Measurements from ENCODE around the gene SENP8.
"Not testable (repeated sequence)": the region's sequence is repeated elsewhere in the genome, so short reads cannot be mapped to it uniquely, and the experiment has no call there.

The SENP8 gene

GRCh38 chr15:72118017-72118978 is at the start of gene SENP8, which contains the start of gene MYO9A:
SENP8 (plus strand) TSS chr15:72118403; CDS start chr15:72139624, 21,221 bp downstream.
MYO9A (minus strand) TSS chr15:72118150; CDS start chr15:72046563, 71,587 bp downstream.
- peak within 1 kb of the TSS; percentile 96 for H3K27ac Mint-ChIP-seq
- H3K9me3 Mint-ChIP-seq = no peaks in the 10 kb centered on the region
- ATAC-seq = peak; percentile 87
- H3K27me3 Mint-ChIP-seq = no peaks in the 10 kb centered on the region
- H3K36me3 Mint-ChIP-seq = no peaks in the 10 kb centered on the region
- H3K4me1 Mint-ChIP-seq = peaks cover 48% of the 10 kb centered on the region
- peak within 1 kb of the TSS; percentile 97 for H3K4me3 Mint-ChIP-seq

DNA sequence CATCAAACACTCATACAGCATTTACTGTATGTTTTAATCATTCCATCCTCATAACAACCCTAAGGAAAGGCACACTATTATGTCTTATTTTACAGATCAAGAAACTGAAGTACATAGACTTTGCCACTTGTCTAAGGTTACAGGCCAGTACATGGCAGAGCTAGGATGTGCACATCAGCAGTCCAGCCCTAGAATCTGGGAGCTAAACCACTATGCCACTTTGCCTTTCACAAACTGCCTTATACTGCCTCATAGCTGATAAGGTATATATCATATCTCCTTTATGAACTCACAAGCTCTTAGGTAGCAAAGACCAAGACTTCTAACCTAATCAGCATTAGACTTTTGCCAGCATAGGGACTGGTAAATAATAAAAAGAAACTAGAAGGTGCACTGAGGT is 49.3 kb upstream of the SENP8 start:
- ATAC-seq = no peak
- H3K27me3 Mint-ChIP-seq = no peaks in the 10 kb centered on the region
- no peaks in the 10 kb centered on the region for H3K9me3 Mint-ChIP-seq
- no peak overlapping the region for H3K27ac Mint-ChIP-seq
- H3K4me3 Mint-ChIP-seq = no peak overlapping the region
- no peaks in the 10 kb centered on the region for H3K36me3 Mint-ChIP-seq
- H3K4me1 Mint-ChIP-seq = peaks cover 26% of the 10 kb centered on the region

GRCh38 chr15:72070817-72071447 is 47.3 kb upstream of the SENP8 start:
- Mint-ChIP-seq H3K4me1 (peaks cover 32% of the 10 kb centered on the region), H3K4me3 (no peak overlapping the region)

DNA sequence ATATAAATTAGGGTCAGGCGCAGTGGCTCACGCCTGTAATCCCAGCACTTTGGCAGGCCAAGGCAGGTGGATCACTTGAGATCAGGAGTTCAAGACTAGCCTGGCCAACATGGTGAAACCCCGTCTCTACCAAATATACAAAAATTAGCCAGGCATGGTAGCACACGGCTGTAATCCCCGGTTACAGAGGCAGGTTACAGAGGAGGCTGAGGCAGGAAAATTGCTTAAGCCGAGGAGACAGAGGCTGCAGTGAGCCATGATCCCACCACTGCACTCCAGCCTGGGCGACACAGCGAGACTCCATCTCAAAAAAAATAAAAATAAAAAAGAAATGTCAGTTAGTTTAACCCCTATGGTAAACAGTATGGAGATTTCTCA is 46.8 kb upstream of the SENP8 start:
- H3K4me3 Mint-ChIP-seq = peak overlapping the region; percentile 21
- ATAC-seq, H3K9me3 Mint-ChIP-seq, H3K36me3 Mint-ChIP-seq, H3K27ac Mint-ChIP-seq, H3K27me3 Mint-ChIP-seq: not testable (repeated sequence)
- peaks cover 34% of the 10 kb centered on the region for H3K4me1 Mint-ChIP-seq

More at GRCh38 chr15:72070817-72071447, 47.3 kb upstream of the SENP8 start:
- Mint-ChIP-seq H3K36me3 (no peaks in the 10 kb centered on the region), H3K27me3 (no peaks in the 10 kb centered on the region), H3K27ac (peak overlapping the region; percentile 5), H3K9me3 (no peaks in the 10 kb centered on the region)
- ATAC-seq = no peak

- Mint-ChIP-seq H3K4me1 (peaks cover 58% of the 10 kb centered on the region), H3K9me3 (no peaks in the 10 kb centered on the region), H3K27ac (no peak overlapping the region)
Observed at GRCh38 chr15:72074335-72075060, 43.7 kb upstream of the SENP8 start.

DNA sequence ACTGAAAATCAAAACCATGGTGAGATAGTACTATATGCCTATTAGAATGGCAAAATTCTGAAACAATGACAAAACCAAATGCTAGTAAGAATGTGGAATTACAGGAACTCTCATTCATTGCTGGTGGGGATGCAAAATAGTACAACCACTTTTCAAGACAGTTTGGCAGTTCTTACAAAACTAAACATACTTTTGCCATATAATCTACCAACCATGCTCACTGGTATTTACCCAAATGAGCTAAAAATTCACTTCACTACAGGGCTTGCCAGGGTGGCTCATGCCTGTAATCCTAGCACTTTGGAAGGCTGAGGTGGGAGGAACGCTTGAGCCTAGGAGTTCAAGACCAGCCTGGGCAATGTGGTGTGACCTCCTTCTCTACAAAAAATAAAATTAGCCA is 40.3 kb upstream of the SENP8 start:
- Mint-ChIP-seq H3K36me3 (no peaks in the 10 kb centered on the region), H3K9me3 (peaks cover 2% of the 10 kb centered on the region), H3K27me3 (no peaks in the 10 kb centered on the region), H3K27ac (no peak overlapping the region), H3K4me1 (peaks cover 41% of the 10 kb centered on the region), H3K4me3 (no peak overlapping the region)
- ATAC-seq = no peak

More at GRCh38 chr15:72074335-72075060, 43.7 kb upstream of the SENP8 start:
- Mint-ChIP-seq H3K27me3 (no peaks in the 10 kb centered on the region), H3K4me3 (no peak overlapping the region), H3K36me3 (no peaks in the 10 kb centered on the region)
- no peak for ATAC-seq

- H3K4me1 Mint-ChIP-seq = peaks cover 34% of the 10 kb centered on the region
- no peak overlapping the region for H3K4me3 Mint-ChIP-seq
- no peak overlapping the region for H3K27ac Mint-ChIP-seq
- ATAC-seq = peak; percentile 73
- peaks cover 8% of the 10 kb centered on the region for H3K9me3 Mint-ChIP-seq
- H3K27me3 Mint-ChIP-seq = no peaks in the 10 kb centered on the region
- peaks cover 7% of the 10 kb centered on the region for H3K36me3 Mint-ChIP-seq
Observed at GRCh38 chr15:72078887-72079286, 39.3 kb upstream of the SENP8 start.

- peaks cover 17% of the 10 kb centered on the region for H3K4me1 Mint-ChIP-seq
- no peak for ATAC-seq
- H3K27ac Mint-ChIP-seq = no peak overlapping the region
- H3K9me3 Mint-ChIP-seq = peaks cover 13% of the 10 kb centered on the region
- H3K4me3 Mint-ChIP-seq = no peak overlapping the region
- H3K27me3 Mint-ChIP-seq = no peaks in the 10 kb centered on the region
- H3K36me3 Mint-ChIP-seq = peaks cover 21% of the 10 kb centered on the region
Observed at GRCh38 chr15:72082176-72082575, 36.0 kb upstream of the SENP8 start.

DNA sequence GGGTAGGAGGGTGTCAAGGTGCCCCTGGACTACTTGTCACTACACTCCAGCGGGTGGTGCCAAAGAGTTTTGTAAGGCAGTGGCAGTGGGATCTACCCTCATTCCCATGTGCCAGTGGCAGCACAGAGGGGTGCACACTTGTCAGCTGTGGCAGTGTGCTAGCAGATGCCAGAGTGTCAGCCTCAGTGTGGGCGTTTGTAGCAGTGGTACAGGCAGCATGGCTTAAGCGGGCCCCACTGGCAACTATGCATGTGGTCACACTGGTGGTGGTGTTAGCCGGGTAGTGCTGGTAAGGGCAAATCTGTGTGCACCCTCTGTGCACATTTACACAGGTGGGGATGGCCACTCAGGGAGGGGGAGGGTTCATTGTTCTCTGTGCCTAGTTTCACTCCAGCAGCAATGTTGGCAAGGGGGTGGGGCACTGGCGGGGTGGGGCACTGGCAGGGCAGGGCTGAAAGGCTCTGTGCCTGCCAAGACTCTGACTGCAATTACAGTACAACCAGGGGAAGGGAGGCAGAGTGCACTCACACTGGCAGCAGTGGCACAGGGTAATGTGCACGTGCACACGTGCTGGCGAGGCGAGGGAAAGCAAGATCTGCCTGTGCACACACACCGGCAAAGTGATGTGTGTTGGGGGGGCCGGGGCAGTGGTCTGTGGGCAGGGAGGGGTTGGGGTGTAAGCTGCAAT is 32.0 kb upstream of the SENP8 start:
- H3K4me1 Mint-ChIP-seq = no peaks in the 10 kb centered on the region
- no peak overlapping the region for H3K27ac Mint-ChIP-seq
- no peak for ATAC-seq
- no peaks in the 10 kb centered on the region for H3K27me3 Mint-ChIP-seq
- no peak overlapping the region for H3K4me3 Mint-ChIP-seq
- peaks cover 42% of the 10 kb centered on the region for H3K36me3 Mint-ChIP-seq
- H3K9me3 Mint-ChIP-seq = peaks cover 13% of the 10 kb centered on the region

DNA sequence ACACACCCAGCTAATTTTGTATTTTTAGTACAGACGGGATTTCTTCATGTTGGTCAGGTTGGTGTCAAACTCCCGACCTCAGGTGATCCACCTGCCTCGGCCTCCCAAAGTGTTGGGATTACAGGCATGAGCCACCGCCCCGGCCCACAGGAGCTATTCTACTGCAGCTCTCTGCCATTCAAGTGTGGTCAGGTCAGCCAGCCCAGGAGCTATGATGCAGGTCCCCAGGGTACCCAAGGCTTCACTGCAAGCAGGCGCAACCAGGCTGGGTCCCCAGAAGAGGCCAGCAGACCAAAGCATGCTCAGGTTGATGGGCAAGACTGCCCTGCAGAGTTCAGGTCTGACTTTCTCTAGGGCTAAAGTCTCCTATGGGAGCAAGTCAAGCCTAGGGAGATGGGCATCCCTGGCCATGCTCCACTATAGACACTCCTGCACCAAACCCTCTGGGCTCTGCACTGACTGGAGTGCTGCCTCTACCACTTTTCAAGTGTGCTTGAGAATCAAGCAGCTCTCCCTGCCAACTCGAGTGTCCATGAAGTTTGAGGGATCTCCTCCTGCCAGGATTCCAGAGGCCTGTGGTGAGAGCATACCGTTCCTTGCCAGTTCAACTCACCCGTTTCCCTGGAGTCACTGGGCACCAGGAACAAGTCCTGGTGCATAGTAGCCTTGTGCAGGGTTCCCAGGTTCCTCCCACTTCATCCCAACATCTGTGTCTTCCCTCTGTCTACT is 31.1 kb upstream of the SENP8 start:
- Mint-ChIP-seq H3K36me3 (peaks cover 48% of the 10 kb centered on the region), H3K4me3 (no peak overlapping the region), H3K27me3 (no peaks in the 10 kb centered on the region), H3K27ac (no peak overlapping the region), H3K4me1 (no peaks in the 10 kb centered on the region), H3K9me3 (peaks cover 13% of the 10 kb centered on the region)
- no peak for ATAC-seq

GRCh38 chr15:72092006-72092405 is 26.2 kb upstream of the SENP8 start:
- Mint-ChIP-seq H3K27ac (no peak overlapping the region), H3K36me3 (peaks cover 42% of the 10 kb centered on the region), H3K4me3 (no peak overlapping the region)

GRCh38 chr15:72092691-72093090 is 25.5 kb upstream of the SENP8 start:
- Mint-ChIP-seq H3K27me3 (no peaks in the 10 kb centered on the region), H3K36me3 (peaks cover 37% of the 10 kb centered on the region), H3K9me3 (no peaks in the 10 kb centered on the region), H3K4me3 (no peak overlapping the region), H3K27ac (no peak overlapping the region), H3K4me1 (peaks cover 6% of the 10 kb centered on the region)
- no peak for ATAC-seq

More at GRCh38 chr15:72092006-72092405, 26.2 kb upstream of the SENP8 start:
- Mint-ChIP-seq H3K9me3 (no peaks in the 10 kb centered on the region), H3K27me3 (no peaks in the 10 kb centered on the region), H3K4me1 (peaks cover 6% of the 10 kb centered on the region)
- ATAC-seq = no peak

GRCh38 chr15:72096796-72097195 is 21.4 kb upstream of the SENP8 start:
- H3K4me3 Mint-ChIP-seq = no peak overlapping the region
- H3K27ac Mint-ChIP-seq = no peak overlapping the region
- ATAC-seq = no peak
- H3K36me3 Mint-ChIP-seq = peaks cover 17% of the 10 kb centered on the region
- peaks cover 11% of the 10 kb centered on the region for H3K4me1 Mint-ChIP-seq
- no peaks in the 10 kb centered on the region for H3K27me3 Mint-ChIP-seq
- no peaks in the 10 kb centered on the region for H3K9me3 Mint-ChIP-seq

GRCh38 chr15:72098040-72098439 is 20.2 kb upstream of the SENP8 start:
- H3K36me3 Mint-ChIP-seq = peaks cover 7% of the 10 kb centered on the region
- ATAC-seq = no peak

More at GRCh38 chr15:72098040-72098439, 20.2 kb upstream of the SENP8 start:
- Mint-ChIP-seq H3K4me1 (peaks cover 12% of the 10 kb centered on the region), H3K27ac (no peak overlapping the region), H3K27me3 (no peaks in the 10 kb centered on the region), H3K4me3 (no peak overlapping the region), H3K9me3 (no peaks in the 10 kb centered on the region)
